ENCODE results near the gene ADAMTS13. TPM values are rescaled to one million over a fixed set of nuclear protein-coding genes. Genes with fewer than 3 reads are reported as not detected.
"Not testable (repeated sequence)": the region's sequence is repeated elsewhere in the genome, so short reads cannot be mapped to it uniquely, and the experiment has no call there.

Gene ADAMTS13
- total RNA-seq, 1 donor from 2014 or later, result 1.3 TPM

GRCh38 chr9:133384736-133385321 lies 37.3 kb upstream of the ADAMTS13 start:
- Mint-ChIP-seq H3K27me3 (no peaks in the 10 kb centered on the region), H3K36me3 (ENCODE audit: low read depth) (no peaks in the 10 kb centered on the region), H3K9me3 (no peaks in the 10 kb centered on the region), H3K27ac (no peak overlapping the region), H3K4me1 (no peaks in the 10 kb centered on the region), H3K4me3 (no peak overlapping the region)
- intact Hi-C loops (cut with micrococcal nuclease), result no loop called here
- no peak for DNase-seq

- H3K4me1 Mint-ChIP-seq, result no peaks in the 10 kb centered on the region
- intact Hi-C loops (cut with micrococcal nuclease), result no loop called here
- no peak for DNase-seq
- H3K9me3 Mint-ChIP-seq, result no peaks in the 10 kb centered on the region
- H3K27ac Mint-ChIP-seq, result no peak overlapping the region
- H3K36me3 Mint-ChIP-seq (ENCODE audit: low read depth), result no peaks in the 10 kb centered on the region
- no peaks in the 10 kb centered on the region for H3K27me3 Mint-ChIP-seq
- no peak overlapping the region for H3K4me3 Mint-ChIP-seq
Measured at GRCh38 chr9:133385452-133385851, 36.7 kb upstream of the ADAMTS13 start.

- H3K27ac Mint-ChIP-seq, result no peak overlapping the region
- no peak for DNase-seq
- no peak overlapping the region for H3K4me3 Mint-ChIP-seq
- H3K36me3 Mint-ChIP-seq (ENCODE audit: low read depth), result no peaks in the 10 kb centered on the region
- H3K27me3 Mint-ChIP-seq, result no peaks in the 10 kb centered on the region
- no peaks in the 10 kb centered on the region for H3K9me3 Mint-ChIP-seq
- no peaks in the 10 kb centered on the region for H3K4me1 Mint-ChIP-seq
- intact Hi-C loops (cut with micrococcal nuclease), result no loop called here
Measured at GRCh38 chr9:133386338-133386737, 35.8 kb upstream of the ADAMTS13 start.

- Mint-ChIP-seq H3K4me1 (no peaks in the 10 kb centered on the region), H3K36me3 (ENCODE audit: low read depth) (no peaks in the 10 kb centered on the region), H3K27ac (no peak overlapping the region), H3K27me3 (no peaks in the 10 kb centered on the region), H3K4me3 (no peak overlapping the region), H3K9me3 (no peaks in the 10 kb centered on the region)
- intact Hi-C loops (cut with micrococcal nuclease), result no loop called here
- DNase-seq, result no peak
Measured at GRCh38 chr9:133387680-133388079, 34.5 kb upstream of the ADAMTS13 start.

GRCh38 chr9:133389025-133389557 lies 33.1 kb upstream of the ADAMTS13 start:
- Mint-ChIP-seq H3K27me3 (no peaks in the 10 kb centered on the region), H3K9me3 (no peaks in the 10 kb centered on the region), H3K27ac (no peak overlapping the region), H3K4me1 (no peaks in the 10 kb centered on the region), H3K4me3 (no peak overlapping the region), H3K36me3 (ENCODE audit: low read depth) (no peaks in the 10 kb centered on the region)
- no peak for DNase-seq
- intact Hi-C loops (cut with micrococcal nuclease), result no loop called here

- intact Hi-C loops (cut with micrococcal nuclease), result no loop called here
- H3K36me3 Mint-ChIP-seq (ENCODE audit: low read depth), result no peaks in the 10 kb centered on the region
- DNase-seq, result no peak
- H3K4me3 Mint-ChIP-seq, result no peak overlapping the region
- no peaks in the 10 kb centered on the region for H3K27me3 Mint-ChIP-seq
- no peak overlapping the region for H3K27ac Mint-ChIP-seq
- no peaks in the 10 kb centered on the region for H3K4me1 Mint-ChIP-seq
- H3K9me3 Mint-ChIP-seq, result no peaks in the 10 kb centered on the region
Measured at GRCh38 chr9:133389562-133389961, 32.6 kb upstream of the ADAMTS13 start.

- no peaks in the 10 kb centered on the region for H3K9me3 Mint-ChIP-seq
- no peaks in the 10 kb centered on the region for H3K4me1 Mint-ChIP-seq
- H3K36me3 Mint-ChIP-seq (ENCODE audit: low read depth), result no peaks in the 10 kb centered on the region
- no peak overlapping the region for H3K4me3 Mint-ChIP-seq
- no peaks in the 10 kb centered on the region for H3K27me3 Mint-ChIP-seq
- no peak overlapping the region for H3K27ac Mint-ChIP-seq
- no peak for DNase-seq
- intact Hi-C loops (cut with micrococcal nuclease), result no loop called here
Measured at GRCh38 chr9:133390713-133391112, 31.5 kb upstream of the ADAMTS13 start.

GRCh38 chr9:133391449-133391848 lies 30.7 kb upstream of the ADAMTS13 start:
- H3K9me3 Mint-ChIP-seq; H3K27ac Mint-ChIP-seq; DNase-seq; intact Hi-C loops (cut with micrococcal nuclease); H3K36me3 Mint-ChIP-seq (ENCODE audit: low read depth); H3K4me1 Mint-ChIP-seq; H3K4me3 Mint-ChIP-seq; H3K27me3 Mint-ChIP-seq: not testable (repeated sequence)

GRCh38 chr9:133392308-133392707 lies 29.9 kb upstream of the ADAMTS13 start:
- H3K4me1 Mint-ChIP-seq; DNase-seq; H3K4me3 Mint-ChIP-seq; H3K27me3 Mint-ChIP-seq; H3K9me3 Mint-ChIP-seq; intact Hi-C loops (cut with micrococcal nuclease); H3K27ac Mint-ChIP-seq; H3K36me3 Mint-ChIP-seq (ENCODE audit: low read depth): not testable (repeated sequence)

- H3K27me3 Mint-ChIP-seq, result no peaks in the 10 kb centered on the region
- H3K4me1 Mint-ChIP-seq, result no peaks in the 10 kb centered on the region
- H3K4me3 Mint-ChIP-seq, result no peak overlapping the region
- DNase-seq, result no peak
- no peaks in the 10 kb centered on the region for H3K36me3 Mint-ChIP-seq (ENCODE audit: low read depth)
- no peaks in the 10 kb centered on the region for H3K9me3 Mint-ChIP-seq
- no peak overlapping the region for H3K27ac Mint-ChIP-seq
- intact Hi-C loops (cut with micrococcal nuclease), result no loop called here
Measured at GRCh38 chr9:133393399-133393798, 28.8 kb upstream of the ADAMTS13 start.

- no peak overlapping the region for H3K4me3 Mint-ChIP-seq
- H3K27me3 Mint-ChIP-seq, result no peaks in the 10 kb centered on the region
- no peaks in the 10 kb centered on the region for H3K9me3 Mint-ChIP-seq
- intact Hi-C loops (cut with micrococcal nuclease), result no loop called here
- no peaks in the 10 kb centered on the region for H3K4me1 Mint-ChIP-seq
- H3K36me3 Mint-ChIP-seq (ENCODE audit: low read depth), result no peaks in the 10 kb centered on the region
- DNase-seq, result no peak
- H3K27ac Mint-ChIP-seq, result no peak overlapping the region
Measured at GRCh38 chr9:133394687-133395271, 27.4 kb upstream of the ADAMTS13 start.

- intact Hi-C loops (cut with micrococcal nuclease), result no loop called here
- no peak overlapping the region for H3K27ac Mint-ChIP-seq
- H3K4me3 Mint-ChIP-seq, result no peak overlapping the region
- no peaks in the 10 kb centered on the region for H3K4me1 Mint-ChIP-seq
- DNase-seq, result no peak
- H3K9me3 Mint-ChIP-seq, result no peaks in the 10 kb centered on the region
- no peaks in the 10 kb centered on the region for H3K36me3 Mint-ChIP-seq (ENCODE audit: low read depth)
- no peaks in the 10 kb centered on the region for H3K27me3 Mint-ChIP-seq
Measured at GRCh38 chr9:133396952-133397351, 25.2 kb upstream of the ADAMTS13 start.

GRCh38 chr9:133397370-133397769 lies 24.8 kb upstream of the ADAMTS13 start:
- H3K27ac Mint-ChIP-seq, result no peak overlapping the region
- no peaks in the 10 kb centered on the region for H3K27me3 Mint-ChIP-seq
- intact Hi-C loops (cut with micrococcal nuclease), result no loop called here
- H3K4me3 Mint-ChIP-seq, result no peak overlapping the region
- DNase-seq, result no peak
- no peaks in the 10 kb centered on the region for H3K4me1 Mint-ChIP-seq
- no peaks in the 10 kb centered on the region for H3K9me3 Mint-ChIP-seq
- H3K36me3 Mint-ChIP-seq (ENCODE audit: low read depth), result no peaks in the 10 kb centered on the region

GRCh38 chr9:133397895-133398294 lies 24.3 kb upstream of the ADAMTS13 start:
- Mint-ChIP-seq H3K27ac (no peak overlapping the region), H3K4me3 (no peak overlapping the region), H3K9me3 (no peaks in the 10 kb centered on the region), H3K27me3 (no peaks in the 10 kb centered on the region), H3K36me3 (ENCODE audit: low read depth) (no peaks in the 10 kb centered on the region), H3K4me1 (no peaks in the 10 kb centered on the region)
- intact Hi-C loops (cut with micrococcal nuclease), result no loop called here
- no peak for DNase-seq

GRCh38 chr9:133400292-133400691 lies 21.9 kb upstream of the ADAMTS13 start:
- Mint-ChIP-seq H3K27ac (no peak overlapping the region), H3K9me3 (no peaks in the 10 kb centered on the region), H3K27me3 (no peaks in the 10 kb centered on the region), H3K4me3 (no peak overlapping the region), H3K4me1 (peaks cover 3% of the 10 kb centered on the region), H3K36me3 (ENCODE audit: low read depth) (peaks cover 5% of the 10 kb centered on the region)
- DNase-seq, result no peak
- intact Hi-C loops (cut with micrococcal nuclease), result loop anchor here (5.0 kb wide), 1 partner anchor 213 kb away; no protein-coding TSS in a partner anchor
